Esophagus squamous epithelium (tissue), 4 donors: ENCODE measurements around the gene ANP32A.

ENCODE experiments used
- CTCF ChIP-seq, 6 experiments: fragments of 450-650 bp in 4 of 6; fragments of 200-600 bp in 2 of 6; sonication (generic) in 2 of 6; IDR thresholded peaks; one replicate each; pipeline ENCODE4 v1.5.1; 2016 to 2019; ENCODE audit warnings: antibody characterized with exemption in 6 of 6, mild to moderate bottlenecking in 4 of 6, moderate library complexity in 4 of 6
- POLR2A ChIP-seq, 4 donors: fragments of 450-650 bp; IDR thresholded peaks; one replicate each; pipeline ENCODE4 v1.6.1; 2017; ENCODE audit warnings: antibody characterized with exemption in 4 of 4, mild to moderate bottlenecking in 4 of 4, moderate library complexity in 3 of 4

- TF ChIP-seq CTCF (IDR thresholded peaks at IDR 0.05) (no peak), POLR2A (IDR thresholded peaks at IDR 0.05) (no peak)
These were observed 22.2 kb downstream of the ANP32A start for GRCh38 chr15:68798346-68799094.
